DMS79 (cell line): Measurements from ENCODE around the gene TEX11.
"Not testable (repeated sequence)": the region's sequence is repeated elsewhere in the genome, so short reads cannot be mapped to it uniquely, and the experiment has no call there.

Source experiments
- DNase-seq: peaks from one replicate; lab custom pipeline; 2025; lab: John Stamatoyannopoulos, UW

Gene TEX11

DNA sequence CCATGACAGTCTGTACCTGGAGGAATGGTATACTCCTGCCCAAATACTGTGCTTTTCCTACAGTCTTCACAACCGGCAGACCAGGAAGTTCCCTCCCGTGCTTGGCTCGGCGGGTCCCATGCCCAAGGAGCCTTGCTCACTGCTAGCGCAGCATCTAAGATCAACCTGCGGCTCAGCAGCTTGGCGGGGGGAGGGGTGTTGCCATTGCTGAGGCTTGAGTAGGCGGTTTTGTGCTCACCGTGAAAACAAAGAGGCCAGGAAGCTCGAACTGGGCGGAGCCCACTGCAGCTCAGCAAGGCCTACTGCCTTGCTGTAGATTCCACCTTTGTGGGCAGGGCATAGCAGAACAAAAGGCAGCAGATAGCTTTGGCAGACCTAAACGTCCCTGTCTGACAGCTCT lies 152.7 kb downstream of the TEX11 start:
- no peak for DNase-seq

GRCh38 chrX:70754169-70754848 lies 154.2 kb downstream of the TEX11 start:
- no peak for DNase-seq

GRCh38 chrX:70733774-70734173 lies 174.7 kb downstream of the TEX11 start:
- DNase-seq = not testable (repeated sequence)

- DNase-seq = not testable (repeated sequence)
Measured at GRCh38 chrX:70727961-70728360, 180.6 kb downstream of the TEX11 start.

- no peak for DNase-seq
Measured at GRCh38 chrX:70720721-70721120, 187.8 kb downstream of the TEX11 start.

- not testable (repeated sequence) for DNase-seq
Measured at GRCh38 chrX:70711336-70711735, 197.2 kb downstream of the TEX11 start.

- DNase-seq = no peak
Measured at GRCh38 chrX:70694339-70695122, 214.0 kb downstream of the TEX11 start.

GRCh38 chrX:70679455-70679854 lies 229.1 kb downstream of the TEX11 start:
- not testable (repeated sequence) for DNase-seq

- DNase-seq = no peak
Measured at GRCh38 chrX:70675284-70675683, 233.2 kb downstream of the TEX11 start.

DNA sequence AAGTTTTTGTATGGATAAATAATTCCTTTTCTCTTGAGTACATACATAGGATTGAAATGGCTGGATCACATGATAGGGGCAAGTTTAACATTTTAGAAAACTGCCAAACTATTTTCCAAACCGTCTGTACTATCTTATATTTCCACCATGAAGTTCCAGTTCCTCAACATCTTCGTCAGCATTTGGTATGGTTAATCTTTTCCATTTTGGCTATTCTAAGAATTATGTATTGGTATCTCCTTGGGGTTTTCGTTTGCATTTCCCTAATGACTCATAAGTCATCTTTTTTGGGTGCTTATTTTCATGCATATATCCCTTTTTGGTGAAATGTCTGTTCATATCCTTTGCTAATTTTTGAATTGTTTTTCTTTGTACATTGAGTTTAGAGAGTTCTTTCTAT lies 236.2 kb downstream of the TEX11 start:
- no peak for DNase-seq

GRCh38 chrX:70669120-70669519 lies 239.4 kb downstream of the TEX11 start:
- no peak for DNase-seq

- DNase-seq = no peak
Measured at GRCh38 chrX:70664726-70665125, 243.8 kb downstream of the TEX11 start.

DNA sequence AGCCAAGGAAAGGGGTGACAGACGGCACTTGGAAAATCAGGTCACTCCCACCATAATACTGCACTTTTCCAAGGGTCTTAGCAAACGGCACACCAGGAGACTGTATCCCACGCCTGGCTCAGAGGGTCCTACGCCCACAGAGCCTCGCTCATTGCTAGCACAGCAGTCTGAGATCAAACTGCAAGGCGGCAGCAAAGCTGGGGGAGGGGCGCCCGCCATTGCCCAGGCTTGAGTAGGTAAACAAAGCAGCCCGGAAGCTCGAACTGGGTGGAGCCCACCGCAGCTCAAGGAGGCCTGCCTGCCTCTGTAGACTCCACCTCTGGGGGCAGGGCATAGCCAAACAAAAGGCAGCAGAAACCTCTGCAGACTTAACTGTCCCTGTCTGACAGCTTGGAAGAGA lies 247.4 kb downstream of the TEX11 start:
- not testable (repeated sequence) for DNase-seq

DNA sequence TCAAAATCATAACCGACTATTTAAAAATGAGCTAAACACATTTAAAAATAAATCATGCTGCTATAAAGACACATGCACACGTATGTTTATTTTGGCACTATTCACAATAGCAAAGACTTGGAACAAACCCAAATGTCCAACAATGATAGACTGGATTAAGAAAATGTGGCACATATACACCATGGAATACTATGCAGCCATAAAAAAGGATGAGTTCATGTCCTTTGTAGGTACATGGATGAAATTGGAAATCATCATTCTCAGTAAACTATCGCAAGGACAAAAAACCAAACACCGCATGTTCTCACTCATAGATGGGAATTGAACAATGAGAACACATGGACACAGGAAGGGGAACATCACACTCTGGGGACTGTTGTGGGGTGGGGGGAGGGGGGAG lies 251.0 kb downstream of the TEX11 start:
- DNase-seq = not testable (repeated sequence)

DNA sequence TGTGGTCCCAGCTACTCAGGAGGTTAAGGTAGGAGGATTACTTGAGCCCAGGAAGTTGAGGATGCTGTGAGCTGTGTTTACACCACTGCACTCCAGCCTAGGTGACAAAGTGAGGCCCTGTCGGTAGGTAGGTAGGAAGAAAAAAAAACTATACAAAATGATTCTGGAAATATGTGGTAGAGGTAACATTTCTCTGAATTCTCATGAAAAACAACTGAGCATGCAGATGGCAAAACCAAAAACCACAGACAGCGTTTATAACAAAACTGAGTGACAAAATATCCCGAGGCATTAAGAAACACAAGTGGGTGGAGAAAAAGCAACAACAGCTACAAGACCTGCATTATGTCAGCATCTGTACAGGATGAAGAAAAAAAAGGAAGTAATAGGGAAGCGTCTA lies 252.2 kb downstream of the TEX11 start:
- no peak for DNase-seq

DNA sequence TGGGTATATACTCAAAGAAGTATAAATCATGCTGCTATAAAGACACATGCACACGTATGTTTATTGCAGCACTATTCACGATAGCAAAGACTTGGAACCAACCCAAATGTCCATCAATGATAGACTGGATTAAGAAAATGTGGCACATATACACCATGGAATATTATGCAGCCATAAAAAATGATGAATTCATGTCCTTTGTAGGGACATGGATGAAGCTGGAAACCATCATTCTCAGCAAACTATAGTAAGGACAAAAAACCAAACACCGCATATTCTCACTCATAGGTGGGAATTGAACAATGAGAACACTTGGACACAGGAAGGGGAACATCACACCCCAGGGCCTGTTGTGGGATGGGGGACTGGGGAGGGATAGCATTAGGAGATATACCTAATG lies 260.6 kb downstream of the TEX11 start:
- not testable (repeated sequence) for DNase-seq

DNA sequence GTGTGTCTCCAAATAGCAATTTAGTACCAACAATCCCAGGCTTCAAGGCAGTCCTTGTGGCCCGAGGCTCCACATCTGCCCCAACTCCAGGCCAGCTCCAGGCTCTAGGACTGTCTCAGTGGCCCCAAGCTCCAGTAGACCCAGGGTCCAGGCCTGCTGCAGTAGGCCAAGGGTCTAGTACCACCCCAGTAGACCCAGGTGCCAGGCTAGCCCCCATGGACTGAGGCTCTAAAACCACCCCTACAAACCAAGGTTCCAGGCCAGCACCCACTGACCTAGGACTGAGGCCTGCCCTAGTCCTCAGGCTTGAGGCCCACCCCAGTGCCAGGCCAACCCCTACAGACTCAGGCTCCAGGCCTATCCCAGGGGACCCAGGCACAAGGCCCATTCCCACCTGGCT lies 272.3 kb downstream of the TEX11 start:
- no peak for DNase-seq

DNA sequence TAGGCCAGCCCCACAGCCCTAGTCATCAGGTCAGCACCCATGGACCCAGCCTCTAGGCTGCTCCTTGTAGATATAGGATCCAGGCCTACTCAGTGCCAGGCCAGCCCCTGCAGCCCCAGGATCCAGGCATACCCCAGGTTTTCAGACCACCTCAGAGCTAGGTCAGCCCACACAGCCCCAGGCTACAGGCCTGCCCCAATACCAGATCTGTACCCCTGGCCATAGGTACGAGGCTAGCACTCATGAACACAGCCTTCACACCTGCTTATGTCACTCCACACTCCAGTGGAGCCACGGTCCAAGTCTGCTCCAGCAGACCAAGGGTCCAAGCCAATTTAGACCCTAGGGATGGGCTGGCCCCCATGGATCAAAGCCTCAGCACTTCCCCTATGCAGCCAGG lies 272.8 kb downstream of the TEX11 start:
- DNase-seq = no peak

DNA sequence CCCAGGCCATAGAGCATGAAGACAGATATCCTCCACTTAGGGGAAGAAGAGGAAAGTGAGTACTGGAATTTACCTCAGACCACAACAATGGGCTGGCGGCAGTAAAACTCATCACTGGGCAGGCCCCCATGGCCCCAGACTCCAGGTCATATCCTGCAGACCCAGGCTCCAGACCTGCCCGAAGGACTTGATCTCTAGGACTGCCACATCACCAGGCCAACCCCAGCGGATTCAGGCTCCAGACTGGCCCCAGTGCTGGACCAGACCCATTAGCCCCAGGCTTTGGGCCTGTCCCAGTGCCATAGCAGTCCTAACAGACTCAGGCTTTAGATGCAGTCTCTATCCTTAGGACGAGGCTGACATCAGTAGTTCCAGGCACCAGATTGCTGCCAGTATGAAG lies 273.3 kb downstream of the TEX11 start:
- DNase-seq = no peak

DNA sequence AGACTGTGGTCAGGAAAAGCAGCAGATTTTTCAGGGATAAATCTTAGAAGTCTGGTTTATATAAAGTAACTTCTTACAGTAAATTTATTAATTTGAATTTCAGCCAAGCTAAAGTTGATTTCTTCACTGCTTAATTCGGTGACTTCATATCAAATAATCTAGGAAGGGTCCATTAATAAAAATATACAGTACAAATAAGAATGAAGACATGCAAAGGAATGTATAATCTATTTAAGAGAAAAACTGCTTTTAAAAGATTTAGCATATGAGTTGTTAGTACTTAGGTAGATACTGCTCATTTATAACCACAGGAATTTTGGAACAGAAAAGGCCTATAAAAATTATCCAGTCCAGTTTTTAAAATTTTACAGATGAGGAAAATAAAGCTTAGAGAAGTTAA lies 286.8 kb downstream of the TEX11 start:
- no peak for DNase-seq

DNA sequence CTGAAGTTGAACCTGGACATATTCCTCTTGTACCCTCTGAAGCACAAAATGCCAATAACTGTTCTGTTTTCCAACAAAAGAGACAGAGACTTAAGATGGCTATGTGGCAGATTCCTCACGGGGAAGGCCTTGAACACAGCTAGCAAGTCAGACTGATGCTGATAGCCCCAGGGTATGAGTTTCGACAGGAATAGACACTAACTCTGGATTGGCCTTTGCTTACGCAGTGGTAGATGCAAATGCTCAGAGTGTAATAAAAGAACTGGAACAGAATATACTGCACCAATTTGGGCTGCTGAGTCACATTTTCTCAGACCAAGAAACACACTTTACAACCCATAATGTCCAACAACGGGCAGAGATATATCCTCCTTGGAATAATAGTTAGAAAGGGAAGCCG lies 290.0 kb downstream of the TEX11 start:
- no peak for DNase-seq

GRCh38 chrX:70613295-70613694 lies 295.2 kb downstream of the TEX11 start:
- no peak for DNase-seq

DNA sequence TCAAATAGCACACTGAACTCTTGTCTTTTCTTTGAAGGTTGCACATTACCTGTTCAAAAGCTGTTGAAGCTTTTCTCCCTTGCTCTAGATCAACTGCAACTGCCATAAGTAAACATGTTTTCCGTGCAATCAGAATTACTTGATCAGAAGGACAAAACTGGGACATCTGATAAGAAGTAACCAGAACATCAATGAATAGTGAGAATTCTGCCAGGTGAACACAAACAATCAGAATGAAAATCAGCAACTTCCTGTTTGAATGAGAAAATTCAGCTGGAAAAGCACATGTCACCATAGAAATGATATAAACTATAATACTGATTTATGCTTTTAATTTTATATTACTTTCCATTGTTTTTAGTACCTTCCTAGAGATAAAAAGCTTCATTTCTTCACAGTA lies 303.2 kb downstream of the TEX11 start:
- no peak for DNase-seq

DNA sequence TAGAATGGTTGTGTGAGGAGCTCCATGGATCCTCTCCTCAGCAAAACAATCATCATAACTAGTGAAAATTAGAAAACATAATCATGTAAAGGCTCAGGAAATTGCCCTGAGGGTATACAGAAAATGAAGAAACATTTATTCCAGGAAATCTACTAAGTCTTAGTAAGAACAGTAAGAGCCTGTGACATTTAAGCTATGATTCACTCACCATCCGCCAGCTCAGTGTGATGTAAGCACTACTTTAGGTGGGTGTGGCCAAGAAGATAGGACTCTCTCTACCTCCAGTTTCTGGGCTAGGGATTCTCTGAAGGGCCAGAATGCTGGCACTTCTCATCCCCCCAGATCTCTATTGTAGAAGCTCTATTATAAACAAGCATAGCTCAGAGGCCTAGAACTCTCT lies 316.4 kb downstream of the TEX11 start:
- no peak for DNase-seq
